Fibroblast of the conjunctiva (primary cell): ENCODE results near the gene NOTUM.
"Not testable (repeated sequence)": the region's sequence is repeated elsewhere in the genome, so short reads cannot be mapped to it uniquely, and the experiment has no call there.

Source experiments
- DNase-seq: peaks from one replicate; pipeline ENCODE4 v3.0.0-alpha.2; 2010; ENCODE audit warnings: low read depth

The NOTUM gene

DNA sequence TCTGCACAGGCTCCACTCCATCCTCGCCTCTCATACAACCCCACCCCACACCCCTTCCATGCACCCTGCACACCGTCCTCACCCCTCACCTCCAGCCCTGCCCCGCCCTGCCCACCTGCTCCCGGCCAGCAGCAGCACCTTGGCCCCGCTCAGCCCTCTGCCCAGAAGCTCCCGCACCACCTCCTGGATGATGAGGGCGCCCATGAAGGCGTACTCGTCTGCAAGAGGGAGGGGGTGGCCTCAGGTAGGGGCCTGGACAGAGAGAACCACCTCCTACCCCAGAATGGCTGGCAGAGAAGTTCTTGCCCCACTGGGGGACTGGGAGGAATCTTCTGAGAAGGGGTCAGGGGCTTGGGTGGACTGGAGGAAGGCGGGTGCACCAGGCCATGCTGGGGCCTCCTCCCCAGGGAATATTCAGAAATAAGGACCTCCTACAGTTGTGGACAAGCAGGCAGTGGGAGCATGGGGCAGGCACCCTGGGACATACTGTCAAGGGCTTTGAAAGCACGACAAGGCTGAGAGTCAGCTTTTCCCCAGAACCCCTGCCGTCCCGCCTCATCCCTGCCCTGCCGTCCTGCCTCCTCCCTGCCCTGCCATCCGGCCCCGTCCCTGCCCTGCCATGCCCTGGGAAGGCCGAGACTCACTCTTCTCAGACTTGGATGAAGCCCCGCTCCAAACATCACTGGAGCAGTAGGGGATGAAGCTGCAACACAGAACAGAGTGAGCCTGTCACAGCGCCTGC is 3.1 kb downstream of the NOTUM start:
- no peak for DNase-seq

DNA sequence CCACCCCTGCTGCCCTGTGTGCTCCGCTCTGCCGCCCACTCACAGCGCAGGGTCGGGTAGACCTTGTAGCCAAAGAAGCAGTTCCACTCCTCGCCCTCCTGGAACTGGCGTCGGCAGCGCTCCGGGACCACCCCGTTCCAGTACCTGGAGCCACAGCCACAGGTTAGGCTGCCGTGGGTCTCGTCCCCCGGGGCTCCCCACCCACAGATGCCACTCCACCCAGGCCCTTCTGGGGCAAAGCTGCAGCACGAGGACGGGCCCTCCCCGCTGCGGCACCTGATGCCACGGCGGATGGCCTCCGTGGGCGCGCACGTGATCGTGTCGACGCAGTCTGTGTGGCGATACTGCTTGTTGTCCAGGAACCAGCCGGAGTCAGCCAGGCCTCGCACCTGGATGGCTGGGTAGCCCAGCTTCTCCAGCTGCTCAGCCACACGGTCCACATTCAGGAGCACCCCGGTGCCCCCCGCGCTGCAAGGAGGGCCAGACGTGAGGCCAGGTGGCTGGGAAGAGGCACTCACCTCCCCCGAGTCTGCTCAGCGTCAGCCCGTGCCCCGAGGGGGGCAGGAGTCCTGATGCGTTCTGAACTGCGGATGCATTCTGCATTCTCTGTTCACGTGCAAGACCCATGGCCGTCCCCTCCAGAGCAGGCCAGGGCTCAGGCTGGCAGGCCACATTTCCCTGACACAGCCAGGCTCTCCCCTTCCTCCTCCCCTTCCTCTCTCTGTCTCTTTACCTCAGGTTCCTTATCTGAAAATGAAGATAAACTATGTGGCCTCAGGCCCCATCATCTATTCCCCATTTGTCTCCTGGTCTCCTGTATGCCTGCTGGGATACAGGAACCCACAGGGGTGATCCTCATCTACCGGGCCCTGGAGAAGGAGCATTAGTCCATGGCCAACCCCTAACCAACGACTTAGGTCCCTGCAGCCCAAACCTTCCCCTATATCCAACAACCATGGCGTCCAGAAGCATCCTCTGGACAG is 4.1 kb downstream of the NOTUM start:
- DNase-seq: no peak

DNA sequence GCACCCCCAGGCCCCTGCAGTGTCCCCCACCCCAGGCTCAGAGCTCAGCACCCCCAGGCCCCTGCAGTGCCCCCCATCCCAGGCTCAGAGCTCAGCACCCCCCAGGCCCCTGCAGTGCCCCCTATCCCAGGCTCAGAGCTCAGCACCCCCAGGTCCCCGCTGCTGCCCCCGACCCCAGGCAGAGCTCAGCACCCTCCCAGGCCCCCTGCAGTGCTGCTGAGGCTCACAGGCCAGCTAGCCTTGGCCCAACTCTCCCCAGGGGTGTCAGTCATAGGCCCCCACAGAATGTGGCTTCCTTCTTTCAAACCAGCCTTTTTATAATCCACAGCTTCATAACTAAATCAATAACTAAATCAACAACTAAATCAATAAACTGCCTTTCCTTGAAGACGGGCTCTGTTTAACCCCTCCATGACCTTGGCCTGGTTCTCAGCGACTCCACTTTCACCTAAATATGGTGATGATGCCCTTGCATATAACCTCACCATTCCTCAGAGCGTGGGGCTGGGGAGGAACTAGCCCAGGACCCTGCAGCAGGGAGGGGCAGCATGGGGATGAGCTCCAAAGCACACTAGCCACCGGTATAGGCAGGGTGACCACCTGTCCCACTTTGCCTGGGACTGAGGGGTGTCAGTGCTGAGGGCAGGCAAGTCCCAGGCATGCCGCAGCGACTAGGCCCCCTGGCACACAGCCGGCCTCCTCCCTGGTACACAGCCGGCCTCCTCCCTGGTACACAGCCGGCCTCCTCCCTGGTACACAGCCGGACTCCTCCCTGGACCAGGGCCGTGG is 5.0 kb downstream of the NOTUM start:
- no peak for DNase-seq

DNA sequence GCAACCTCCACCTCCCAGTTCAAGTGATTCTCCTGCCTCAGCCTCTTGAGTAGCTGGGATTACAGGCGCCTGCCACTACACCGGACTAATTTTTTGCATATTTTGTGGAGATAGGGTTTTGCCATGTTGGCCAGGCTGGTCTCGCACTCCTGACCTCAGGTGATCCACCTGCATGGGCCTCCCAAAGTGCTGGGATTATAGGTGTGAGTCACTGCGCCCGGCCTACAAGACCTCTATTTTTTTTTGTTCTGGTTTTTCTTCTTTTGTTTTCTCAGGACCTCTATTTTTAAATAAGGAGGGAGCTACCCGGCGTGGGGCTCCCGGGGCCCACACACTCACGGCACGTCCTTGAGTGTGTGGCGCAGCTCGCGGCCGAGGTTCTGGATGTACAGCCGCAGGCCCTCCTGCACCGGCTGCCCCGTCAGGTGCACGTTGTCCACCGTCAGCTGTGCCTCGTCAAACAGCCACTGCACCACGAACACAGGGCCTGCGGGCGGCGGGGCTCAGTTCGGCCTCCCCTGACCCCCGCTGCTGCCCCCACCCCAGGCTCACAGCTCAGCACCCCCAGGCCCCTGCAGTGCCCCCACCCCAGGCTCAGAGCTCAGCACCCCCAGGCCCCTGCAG is 5.8 kb downstream of the NOTUM start:
- no peak for DNase-seq

DNA sequence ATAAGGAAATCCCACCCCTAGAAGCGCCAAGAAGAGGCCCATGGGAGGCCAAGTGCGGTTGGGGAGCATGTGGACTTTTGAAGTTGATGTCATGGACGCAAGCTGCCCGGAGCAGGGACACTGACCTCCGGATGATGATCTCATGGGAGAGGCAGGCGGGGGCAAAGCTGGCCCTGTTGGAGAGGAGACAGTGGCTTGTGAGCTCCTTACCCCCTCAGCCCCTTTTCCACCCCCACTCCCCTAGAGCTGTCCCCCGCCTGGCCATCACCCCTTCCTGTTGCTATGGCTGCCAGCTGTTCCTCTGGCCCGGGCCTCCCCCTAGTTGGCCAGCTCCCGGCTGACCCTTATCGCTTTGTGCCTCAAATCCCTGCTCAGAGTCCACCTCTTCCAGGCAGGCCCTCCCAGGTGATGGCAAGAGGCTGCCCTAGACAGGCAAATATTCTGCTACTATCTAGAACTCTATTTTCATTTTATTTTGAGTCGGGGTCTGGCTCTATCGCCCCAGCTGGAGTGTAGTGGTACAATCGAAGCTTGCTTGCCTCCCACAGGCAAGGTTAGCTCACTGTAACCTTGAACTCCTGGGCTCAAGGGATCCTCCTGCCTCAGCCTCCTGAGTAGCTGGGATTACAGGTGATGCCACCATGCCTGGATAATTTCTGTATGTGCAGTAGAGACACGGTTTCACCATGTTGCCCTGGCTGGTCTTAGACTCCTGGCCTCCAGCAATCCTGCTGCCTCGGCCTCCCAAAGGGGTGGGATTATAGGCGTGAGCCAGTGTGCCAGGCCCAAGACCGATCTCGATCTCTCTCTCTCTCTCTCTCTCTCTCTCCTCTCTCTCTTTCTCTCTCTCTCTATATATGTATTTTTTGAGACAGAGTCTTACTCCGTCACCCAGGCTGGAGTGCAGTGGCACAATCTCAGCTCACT is 6.6 kb downstream of the NOTUM start:
- DNase-seq: no peak

DNA sequence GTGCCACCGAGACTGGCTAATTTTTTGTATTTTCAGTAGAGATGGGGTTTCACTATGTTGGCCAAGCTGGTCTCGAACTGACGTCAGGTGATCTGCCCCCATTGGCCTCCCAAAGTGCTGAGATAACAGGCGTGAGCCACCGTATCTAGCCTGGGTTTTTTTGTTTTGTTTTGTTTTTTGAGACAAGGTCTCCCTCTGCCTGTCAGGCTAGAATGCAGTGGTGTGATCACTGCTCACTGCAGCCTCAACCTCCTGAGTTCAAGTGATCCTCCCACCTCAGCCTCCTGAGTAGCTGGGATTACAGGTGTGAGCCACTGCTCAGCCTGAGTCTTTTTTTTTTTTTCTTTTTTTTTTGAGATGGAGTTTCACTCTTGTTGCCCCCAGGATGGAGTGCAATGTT is 7.5 kb downstream of the NOTUM start:
- not testable (repeated sequence) for DNase-seq

DNA sequence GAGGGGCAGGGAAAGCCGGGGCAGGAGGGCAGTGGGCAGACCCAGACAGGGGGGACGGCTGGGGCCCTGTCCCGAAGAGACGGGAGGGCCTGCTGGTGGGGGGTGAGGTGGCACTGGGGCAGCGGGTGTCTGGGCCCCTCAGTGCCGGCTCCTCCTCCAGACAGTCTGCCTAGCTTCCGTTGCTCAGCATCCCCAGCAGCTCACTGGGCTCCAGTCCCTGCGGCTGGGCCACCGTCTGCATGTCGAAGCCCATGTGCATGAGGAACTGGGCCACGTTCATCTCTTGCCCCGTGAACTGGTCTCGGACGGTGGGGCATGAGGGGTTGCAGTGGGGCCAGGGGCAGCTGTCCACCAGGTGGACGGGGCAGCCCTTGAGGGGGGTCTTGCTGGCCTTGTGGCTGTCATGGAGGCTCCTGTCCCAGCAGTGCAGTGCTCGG is 8.2 kb downstream of the NOTUM start:
- DNase-seq: no peak

DNA sequence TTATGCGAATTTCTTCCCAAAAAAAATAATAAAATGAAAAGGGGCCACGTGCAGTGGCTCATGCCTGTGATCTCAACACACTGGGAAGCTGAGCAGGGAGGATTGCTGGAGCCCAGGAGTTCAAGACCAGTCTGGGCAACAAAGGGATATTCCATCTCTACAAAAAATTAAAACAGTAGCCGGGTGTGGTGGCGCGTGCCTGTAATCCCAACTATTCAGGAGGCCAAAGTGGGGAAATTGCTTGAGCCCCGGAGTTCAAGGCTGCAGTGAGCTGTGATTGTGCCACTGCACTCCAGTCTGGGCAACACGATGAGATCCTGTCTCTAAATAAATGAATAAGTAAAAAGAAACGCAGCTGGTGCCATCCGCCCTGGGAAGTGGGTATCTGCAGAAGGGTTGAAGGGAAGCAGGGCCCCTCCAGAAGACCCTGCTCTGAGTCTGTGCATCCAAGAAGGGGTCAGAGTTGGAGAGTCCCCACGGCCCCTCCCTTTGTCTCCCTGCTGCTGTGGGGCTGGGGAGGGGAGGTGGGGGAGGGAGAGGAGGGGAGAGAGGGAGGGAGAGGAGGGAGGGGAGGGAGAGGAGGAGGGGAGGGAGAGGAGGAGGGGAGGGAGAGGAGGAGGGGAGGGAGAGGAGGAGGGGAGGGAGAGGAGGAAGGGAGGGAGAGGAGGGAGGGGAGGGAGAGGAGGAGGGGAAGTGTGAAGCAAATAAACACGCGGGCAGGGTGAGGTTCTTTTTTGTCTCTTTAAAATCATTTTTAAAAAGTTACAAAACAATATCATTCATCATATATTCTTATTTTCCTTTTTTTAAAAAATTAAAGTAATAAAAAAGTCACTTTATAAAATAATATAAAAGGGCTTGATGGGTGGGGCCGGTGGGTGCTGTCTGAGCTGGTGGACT is 9.0 kb downstream of the NOTUM start:
- no peak for DNase-seq

DNA sequence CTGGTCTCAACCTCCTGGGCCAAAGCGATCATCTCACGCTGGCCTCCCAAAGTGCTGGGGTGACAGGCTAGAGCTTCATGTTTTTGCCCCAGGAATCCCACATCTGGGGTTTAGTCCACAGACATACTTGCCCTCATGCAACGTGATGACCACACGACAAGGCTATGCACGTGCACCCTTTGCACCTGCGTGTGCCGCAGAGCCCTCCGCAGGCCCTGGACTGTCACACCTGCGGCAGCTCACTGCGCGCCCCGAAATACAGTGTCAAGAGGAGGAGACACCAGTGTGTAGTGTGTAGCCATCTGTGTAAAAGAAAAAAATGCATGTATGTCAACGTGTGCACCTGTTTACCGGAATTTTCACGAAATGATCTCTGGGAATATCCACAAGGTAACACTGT is 10.5 kb downstream of the NOTUM start:
- no peak for DNase-seq

DNA sequence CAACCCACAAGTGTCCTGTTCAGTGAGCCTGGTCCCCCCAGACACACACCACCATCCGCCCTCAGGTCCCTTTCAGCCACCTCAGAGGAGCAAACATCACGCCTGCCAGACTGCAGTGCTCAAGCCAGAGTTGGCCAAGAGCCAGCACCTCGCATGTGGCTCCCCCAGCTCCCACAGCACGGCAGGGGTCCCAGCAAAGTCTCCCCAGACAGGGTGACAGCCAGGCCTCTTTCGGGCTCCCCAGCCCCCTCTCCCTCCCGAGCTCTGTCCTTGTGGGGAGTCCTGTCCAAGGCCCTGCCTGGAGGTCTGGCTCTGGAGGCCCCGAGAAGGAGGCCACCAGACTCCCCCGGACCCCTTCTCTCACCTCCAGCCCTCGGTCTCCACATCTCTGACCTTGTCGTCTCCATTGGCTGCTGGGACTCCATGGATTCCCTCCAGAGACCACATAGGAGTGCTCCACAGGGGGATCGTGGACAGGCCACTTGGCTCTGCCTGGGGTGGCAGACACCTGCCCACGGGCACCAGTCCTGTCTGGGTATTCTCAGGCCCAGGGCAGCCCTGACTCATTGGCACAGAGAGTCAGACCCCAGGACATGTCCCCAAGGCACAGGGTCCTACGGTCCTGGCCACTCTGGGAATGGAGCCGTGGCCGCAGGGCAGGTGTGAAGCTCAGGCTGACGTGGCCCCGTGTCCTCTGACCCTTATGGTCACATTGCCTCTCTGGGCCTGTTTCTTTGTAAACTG is 12.2 kb downstream of the NOTUM start:
- DNase-seq: no peak

DNA sequence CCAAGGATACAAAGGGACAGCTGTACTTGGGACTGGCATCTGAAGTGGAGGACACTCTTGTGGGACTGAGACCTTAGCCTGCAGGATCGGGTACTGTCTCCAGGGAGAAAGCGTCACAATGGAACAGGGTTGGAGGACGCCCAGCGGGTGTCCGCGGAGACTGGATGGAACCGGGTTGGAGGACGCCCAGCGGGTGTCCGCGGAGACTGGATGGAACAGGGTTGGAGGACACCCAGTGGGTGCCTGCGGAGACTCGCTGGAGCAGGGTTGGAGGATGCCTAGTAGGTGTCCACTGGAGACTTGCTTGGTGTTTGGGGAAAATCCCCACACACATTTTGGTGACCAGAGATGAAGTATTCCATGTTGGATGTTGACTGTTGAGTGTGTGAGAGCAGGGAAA is 13.8 kb downstream of the NOTUM start, which contains the start of gene MYADML2:
TSS of gene MYADML2 (minus strand) at position 45 of the 400 bp plus-strand sequence. CDS start 5,492 bp downstream, outside the sequence.
- no peak for DNase-seq

DNA sequence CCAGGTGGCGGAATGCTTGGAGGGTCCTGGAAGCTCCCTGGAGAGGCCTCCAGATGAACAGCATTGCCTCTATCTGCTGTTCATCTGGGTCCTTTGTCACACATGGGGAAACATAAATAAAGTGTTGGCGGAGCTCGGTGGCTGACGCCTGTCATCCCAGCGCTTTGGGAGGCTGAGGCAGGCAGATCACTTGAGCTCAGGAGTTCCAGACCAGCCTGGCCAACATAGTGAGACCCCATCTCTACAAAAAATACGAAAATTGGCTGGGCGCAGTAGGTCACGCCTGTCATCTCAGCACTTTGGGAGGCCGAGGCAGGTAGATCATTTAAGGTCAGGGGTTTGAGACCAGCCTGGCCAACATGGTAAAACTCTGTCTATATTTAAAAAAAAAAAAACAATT is 16.1 kb downstream of the NOTUM start:
- no peak for DNase-seq

DNA sequence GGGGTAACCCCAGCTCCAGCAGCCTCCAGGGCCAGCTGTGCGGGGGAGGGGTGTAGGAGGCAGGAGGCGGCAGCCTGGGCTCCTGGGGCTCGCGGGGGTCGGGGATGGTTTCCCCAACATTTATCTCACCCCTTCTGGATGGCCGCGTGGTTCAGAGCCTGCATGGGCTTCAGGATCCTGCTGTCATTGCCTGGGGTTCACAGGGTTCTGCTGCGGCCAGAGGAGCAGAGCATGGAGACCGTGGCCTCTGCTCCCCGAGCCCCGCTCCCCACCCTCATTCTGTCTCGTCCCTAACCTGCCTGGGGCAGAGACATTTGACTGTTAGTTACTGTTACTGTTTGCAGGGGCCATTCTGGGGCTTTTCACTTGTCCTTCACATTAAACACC is 18.8 kb downstream of the NOTUM start:
- no peak for DNase-seq

DNA sequence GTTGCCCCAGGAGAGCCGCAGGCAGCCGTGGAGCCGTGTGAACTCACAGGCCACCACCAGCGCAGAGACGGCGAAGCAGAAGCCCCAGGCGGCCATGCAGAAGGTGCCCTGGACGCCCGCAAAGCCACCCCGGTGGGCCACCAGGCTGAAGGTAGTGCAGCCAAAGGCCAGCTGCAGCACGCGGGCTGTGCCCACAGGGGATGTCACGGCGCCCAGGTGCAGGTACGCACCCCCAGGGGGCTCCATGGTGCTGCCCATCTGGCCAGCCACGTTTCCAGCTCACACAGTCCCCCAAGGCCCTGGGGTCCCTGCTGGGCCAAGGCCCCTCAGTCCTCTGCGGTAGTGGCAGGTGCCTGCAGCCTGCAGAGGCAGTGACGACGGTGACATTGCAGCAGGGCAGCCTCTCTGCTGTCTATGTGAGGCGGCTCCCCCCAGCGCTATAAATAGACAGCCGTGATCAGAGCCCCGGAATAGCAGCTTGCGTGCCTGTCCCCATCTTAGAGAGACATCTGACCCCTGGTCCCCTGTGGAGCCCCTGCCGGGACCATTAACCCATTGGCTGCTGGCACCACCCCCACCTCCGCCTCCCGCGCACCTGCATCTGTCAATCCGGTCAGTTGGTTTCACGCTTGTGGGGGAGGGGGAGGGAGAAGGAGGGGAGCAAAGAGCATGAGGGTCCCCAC is 19.4 kb downstream of the NOTUM start:
- DNase-seq: no peak

DNA sequence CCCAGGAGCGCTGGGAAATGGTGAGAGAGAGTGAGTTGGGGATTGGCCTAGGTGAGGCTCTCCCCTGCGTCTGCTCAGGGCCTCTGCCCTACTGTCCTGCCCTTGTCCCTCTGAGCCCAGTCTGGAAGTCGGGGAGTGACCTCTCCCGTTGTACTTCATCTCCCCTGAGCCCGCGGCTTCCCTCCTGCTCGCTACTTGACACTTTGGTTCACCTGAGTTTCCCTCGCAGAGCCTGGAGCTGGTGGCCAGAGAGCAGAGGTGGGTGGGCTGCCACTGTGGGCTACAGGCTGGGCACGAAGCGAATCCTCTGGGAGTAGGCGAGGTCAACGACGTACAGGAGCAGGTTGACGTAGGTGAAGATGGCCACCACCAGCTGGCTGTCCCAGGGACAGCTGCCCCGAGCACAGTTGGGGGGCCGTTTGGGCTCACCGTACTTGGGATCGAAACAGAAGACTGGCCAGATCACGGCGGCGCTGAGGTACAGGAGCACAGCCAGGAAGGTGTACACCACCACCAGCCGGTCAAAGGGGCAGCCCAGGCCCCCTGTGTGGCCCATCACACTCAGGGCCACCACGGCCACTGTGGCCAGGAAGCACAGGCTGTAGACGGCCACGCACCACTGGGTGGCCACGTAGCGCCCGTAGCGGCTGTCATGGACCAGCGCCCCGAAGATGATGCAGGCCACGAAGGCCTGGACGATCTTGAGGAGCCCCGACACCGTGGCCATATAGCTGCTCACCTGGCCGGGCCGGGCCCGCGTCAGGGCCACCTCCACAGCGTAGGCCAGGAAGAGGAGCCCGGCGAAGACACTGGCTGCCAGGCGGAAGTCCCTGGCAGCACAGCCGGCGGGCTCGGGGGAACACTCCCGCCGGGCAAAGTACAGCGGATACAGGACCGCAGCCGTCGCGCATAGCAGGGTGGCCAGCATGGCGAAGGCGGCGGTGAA is 20.2 kb downstream of the NOTUM start:
- DNase-seq: no peak

DNA sequence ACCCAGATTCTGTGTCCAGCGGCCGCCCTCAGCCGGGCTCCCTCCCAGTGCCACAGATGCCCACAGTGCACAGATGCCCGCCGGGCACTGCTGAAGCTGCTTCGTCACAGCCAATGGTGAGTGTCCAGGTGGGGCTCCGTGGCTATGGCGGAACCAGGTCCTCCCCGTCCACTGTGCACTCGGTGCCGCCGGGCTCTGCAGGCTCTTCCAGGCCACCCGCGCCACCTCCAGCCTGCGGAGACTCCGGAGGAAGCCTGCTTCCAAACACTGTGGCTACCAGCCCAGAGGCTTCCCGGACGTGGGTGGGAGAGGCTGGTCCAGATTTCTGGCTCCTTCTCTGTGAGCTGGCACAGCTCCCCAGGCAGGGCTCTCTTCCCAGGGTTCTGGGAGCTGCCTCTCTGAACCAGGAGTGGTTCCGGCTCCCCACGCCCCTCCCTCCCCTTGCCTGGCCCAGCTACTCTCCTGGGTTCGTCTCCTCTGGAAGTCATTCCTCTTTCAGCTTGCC is 21.1 kb downstream of the NOTUM start:
- no peak for DNase-seq

DNA sequence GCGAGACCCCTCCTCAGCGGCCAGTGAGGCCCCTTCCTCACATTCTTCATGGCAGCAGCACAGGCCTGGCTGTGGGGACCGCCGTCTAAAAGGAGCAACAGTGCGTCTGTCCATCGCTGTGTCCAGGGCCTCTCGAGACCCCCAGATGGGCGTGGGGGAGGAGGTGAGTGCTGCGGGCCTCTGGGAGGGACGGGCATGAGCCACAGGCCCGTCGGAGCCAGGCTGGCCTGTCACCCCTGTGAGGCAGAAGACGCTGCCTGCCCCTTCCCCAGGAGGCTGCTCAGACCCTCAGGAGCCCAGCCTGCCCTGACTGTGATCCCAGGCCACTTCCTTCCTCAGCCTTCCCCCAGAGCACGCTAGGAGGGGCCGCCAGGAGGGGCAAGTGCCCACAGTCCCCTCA is 21.8 kb downstream of the NOTUM start:
- no peak for DNase-seq
